ENCODE data around the gene NINL.
"Not testable (repeated sequence)": the region's sequence is repeated elsewhere in the genome, so short reads cannot be mapped to it uniquely, and the experiment has no call there.

Gene NINL

GRCh38 chr20:25480797-25481196, 104.5 kb downstream of the NINL start:
- no peak for DNase-seq

GRCh38 chr20:25480156-25480555, 105.2 kb downstream of the NINL start:
- no peak for DNase-seq

GRCh38 chr20:25479638-25480037, 105.7 kb downstream of the NINL start:
- no peak for DNase-seq

GRCh38 chr20:25478889-25479568, 106.3 kb downstream of the NINL start:
- no peak for DNase-seq

- DNase-seq: no peak
These were observed 108.1 kb downstream of the NINL start for GRCh38 chr20:25477014-25477882.

- DNase-seq: no peak
These were observed 109.0 kb downstream of the NINL start for GRCh38 chr20:25476106-25477013.

DNA sequence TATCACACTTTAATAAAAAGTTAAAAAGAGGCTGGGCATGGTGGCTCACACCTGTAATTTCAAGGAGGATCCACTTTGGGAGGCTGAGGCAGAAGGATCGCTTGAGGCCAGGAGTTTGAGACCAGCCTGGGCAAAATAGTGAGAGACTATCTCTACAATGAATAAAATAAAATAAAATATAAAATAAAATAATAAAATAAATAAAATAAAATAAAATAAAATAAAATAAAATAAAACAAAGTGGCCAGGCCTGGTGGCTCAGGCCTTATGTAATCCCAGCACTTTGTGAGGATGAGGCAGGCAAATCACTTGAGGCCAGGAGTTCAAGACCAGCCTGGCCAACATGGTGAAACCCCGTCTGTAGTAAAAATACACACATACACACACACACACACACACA, 112.0 kb downstream of the NINL start:
- not testable (repeated sequence) for DNase-seq

DNA sequence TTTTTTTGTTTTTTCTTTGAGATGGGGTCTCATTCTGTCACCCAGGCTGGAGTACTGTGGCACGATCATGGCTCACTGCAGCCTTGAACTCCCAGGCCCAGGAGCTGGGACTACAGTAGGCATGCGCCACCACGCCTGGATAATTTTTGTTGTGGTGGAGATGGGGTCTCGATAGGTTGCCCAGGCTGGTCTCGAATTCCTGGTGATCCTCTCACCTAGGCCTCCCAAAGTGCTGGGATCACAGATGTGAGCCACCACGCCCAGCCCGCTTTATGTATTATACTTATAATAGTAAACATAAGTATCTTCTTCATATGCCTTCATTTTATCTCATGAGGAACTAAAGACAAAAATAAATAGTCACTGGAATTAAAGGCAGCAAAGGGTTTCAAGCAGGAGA, 114.3 kb downstream of the NINL start:
- DNase-seq: no peak

DNA sequence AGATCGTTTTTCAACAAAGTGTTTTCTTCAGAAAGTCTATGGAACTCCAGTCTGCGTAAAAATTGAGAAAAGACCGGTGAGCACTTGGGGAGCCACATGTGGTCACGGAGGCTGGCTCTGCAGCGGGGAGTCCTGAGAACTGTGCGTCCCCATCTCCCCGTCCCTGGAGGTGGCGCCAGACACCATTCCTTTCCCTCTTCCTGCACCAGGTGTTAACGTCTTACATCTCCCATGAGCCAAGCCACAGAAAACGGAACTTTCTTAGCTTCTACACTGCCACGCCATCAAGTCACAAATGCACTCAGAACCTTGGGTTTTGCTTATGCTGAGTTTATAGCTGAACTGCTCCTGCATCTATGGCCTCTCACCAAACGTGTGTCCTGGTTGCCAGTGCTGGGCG, 115.3 kb downstream of the NINL start:
- DNase-seq: no peak

- DNase-seq: no peak
These were observed 115.8 kb downstream of the NINL start for GRCh38 chr20:25469558-25469957.

DNA sequence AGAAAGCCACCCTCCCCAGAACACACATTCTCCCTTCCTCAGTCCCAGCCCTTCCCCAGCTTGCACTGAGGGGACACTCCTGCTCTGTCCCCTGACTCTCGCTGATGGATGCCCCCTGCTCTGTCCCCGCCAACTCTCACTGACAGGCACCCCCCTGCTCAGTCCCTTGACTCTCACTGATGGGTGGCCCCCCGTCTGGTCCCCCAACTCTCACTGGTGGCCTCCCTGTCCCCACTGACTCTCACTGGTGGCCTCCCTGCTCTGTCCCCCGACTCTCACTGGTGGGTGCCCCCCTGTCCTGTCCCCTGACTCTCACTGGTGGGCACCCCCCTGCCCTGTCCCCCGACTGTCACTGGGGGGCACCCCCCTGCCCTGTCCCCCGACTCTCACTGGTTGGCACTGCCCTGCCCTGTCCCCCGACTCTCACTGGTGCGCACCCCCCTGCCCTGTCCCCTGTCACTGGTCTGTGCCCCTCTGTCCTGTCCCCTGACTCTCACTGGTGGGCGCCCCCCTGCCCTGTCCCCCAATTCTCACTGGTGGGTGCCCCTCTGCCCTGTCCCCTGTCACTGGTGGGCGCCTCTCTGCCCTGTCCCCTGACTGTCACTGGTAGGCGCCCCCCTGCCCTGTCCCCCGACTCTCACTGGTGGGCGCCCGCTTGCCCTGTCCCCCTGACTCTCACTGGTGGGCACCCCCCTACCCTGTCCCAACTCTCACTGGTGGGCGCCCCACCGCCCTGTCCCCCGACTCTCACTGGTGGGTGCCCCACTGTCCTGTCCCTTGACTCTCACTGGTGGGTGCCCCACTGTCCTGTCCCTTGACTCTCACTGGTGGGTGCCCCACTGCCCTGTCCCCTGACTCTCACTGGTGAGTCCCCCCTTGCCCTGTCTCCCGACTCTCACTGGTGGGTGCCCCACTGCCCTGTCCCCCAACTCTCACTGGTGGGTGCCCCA, 116.9 kb downstream of the NINL start:
- DNase-seq: no peak

GRCh38 chr20:25467441-25467840, 117.9 kb downstream of the NINL start:
- DNase-seq: no peak

DNA sequence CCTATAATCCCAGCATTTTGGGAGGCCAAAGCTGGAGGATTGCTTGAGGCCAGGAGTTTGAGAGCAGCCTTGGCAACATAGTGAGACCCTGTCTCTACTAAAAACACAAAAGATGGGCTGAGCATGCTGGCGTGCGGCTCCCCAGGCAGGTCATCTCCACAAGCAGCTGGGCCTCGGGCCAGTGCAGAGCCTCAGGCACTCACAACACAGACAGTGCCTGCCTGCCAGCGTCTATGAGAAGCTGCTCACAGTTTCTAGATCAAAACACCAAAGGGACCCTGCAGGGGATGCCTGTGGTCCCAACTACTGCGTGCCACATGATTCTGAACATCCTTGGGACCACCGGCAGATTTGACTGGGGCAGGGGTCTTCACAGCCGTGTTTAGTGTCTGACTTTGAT, 118.5 kb downstream of the NINL start:
- no peak for DNase-seq

DNA sequence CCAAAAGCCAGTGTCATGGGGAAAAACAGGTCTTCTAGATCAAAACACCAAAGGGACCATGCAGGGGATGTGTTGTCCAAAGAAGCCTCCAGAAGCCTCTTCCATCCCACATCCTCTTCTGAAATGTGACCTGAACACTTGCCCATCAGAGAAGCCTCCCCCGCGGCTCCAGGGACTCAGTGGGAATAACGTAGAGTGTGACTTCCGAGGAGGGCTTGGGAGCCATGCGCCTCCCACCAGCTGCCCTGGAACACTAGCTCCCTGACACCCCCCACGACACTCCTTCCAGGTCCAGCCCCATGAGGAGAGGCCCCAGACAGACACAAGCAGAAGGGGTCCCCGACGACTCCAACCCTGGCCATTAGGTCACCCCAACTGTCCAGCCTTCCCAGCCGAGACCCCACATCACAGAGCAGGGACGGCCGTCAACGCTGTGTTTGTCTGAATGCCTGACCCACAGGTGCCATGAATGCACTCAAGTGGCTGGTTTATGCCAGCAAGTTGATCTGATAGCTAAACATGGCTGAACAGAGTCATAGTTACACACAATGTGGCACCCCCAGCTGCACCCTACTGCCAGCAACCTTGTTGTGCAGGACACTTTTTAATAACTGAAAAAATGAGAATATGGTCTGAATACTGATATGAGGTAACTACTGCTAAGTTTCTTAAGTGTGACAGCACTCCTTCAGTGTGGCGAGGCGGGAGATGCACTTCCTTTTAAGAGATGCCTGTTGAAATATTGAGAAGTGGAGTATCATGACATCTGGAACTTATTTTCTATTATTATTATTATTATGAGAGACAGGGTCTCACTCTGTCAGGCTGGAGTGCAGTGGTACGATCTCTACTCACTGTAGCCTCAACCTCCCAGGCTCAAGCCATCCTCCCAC, 119.8 kb downstream of the NINL start:
- no peak for DNase-seq

GRCh38 chr20:25464501-25465242, 120.7 kb downstream of the NINL start:
- DNase-seq: no peak

DNA sequence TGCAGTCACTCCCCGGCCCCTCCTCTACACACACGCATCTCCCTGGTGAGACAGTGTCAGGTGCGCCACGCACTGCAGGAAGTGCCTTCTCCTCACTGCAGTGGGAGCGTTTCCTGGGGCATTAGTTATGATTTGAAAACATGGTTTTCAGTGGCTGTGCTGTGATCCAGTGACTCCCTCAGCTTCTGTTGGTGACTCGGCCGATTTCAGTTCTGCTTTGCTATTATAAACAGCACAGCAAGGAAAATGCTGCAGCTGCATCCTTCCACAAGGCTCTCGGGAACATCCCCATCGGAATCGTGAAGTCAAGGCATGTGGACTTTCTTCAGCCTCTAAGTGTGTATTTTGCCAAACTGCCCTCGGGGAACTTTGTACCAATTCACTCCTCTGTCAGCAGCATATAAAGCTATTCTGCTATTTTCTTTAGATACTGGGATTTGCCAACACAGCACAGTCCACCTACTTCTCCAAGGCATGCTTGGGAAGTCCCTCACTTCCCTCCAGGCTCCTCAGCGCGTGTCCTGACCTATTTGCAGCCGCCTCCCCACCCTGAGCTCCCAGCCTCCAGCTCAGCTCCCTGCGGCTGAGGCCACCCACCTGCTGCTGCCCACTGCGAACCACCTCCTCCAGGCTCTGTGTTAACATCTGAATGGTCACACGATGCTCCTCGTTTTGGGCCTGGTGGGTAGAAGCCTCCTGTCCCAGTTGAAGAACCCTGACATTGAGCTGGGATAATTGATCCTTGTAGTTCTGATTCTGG, 123.4 kb downstream of the NINL start:
- DNase-seq: no peak

- DNase-seq: no peak
These were observed 124.1 kb downstream of the NINL start for GRCh38 chr20:25461281-25461650.

DNA sequence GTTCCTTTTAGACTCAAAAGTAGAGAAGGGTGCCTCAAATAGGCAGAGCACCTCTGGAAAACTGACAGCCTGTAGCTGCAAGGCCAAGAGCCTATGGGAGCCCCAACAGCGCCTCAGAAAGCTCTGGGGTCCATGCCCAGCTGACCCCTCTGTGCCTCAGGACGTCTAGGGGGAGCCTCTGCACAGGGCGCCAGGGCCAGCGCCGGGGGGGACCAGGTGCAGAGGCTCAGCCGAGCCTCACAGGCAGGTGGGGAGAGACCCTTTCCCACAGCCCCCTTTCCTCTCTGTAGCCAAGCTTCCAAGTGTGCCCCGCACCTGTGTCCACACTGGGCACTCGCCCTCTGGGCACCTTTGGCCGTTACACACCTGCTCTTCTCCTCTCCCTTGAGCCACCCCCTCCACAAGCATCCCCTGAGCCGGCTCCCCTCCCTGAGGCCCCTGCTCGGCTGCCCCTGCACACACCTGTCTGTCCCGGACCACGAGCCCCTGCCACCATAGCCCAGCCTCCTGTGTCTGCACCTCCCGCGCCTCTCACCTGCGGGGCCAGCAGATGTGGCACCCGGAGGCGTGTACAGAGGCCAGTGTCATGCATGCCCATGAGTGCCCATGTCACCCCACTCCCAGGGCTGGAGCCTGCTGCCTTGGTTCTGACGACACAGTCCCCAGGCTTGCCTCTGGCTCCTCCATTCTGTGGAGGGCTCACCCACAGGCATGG, 124.6 kb downstream of the NINL start:
- DNase-seq: no peak
